ENCODE data around the gene FRYL. TPM values are rescaled to one million over a fixed set of nuclear protein-coding genes. Genes with fewer than 3 reads are reported as not detected.
A peak's percentile ranks its signal among the peaks of the same experiment; 100 is the strongest.

Gene FRYL
- total RNA-seq, 4 donors from 2014 or later = 14.5 to 43.7 (median 20.1) TPM

DNA sequence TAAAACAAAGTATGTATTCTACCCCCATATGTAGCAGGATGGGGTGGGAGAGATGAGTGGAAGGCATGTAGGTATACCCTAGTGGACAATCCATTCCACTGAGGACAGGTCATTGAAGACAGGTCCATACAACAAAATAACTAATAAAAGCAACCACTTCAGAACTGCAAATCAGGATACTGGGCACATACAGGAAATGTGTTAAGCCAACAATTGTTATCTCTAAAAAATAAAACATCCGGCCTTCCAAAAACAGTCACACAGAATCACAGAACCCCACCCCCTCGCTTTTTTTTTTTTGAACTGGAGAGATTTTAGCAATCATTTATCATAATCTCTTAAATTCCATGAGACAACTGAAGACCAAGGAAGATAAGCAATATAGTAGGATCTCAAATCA lies 112.9 kb downstream of the FRYL start:
- H3K27me3 ChIP-seq = no peaks in the 10 kb centered on the region
- peak overlapping the region in 3 of 4 donors; percentile 53 to 77 (median 73) for H3K27ac ChIP-seq
- H3K36me3 ChIP-seq = no peaks in the 10 kb centered on the region
- intact Hi-C loops (cut with DNase I; ENCODE audit: low total_unique reads) = loop anchor here (5.0 kb wide), 1 partner anchor 110 kb away; no protein-coding TSS in a partner anchor
- in situ Hi-C loops (cut with MboI; ENCODE audit: low sequenced_read_pairs in 4 of 4) = no loop called here
- peaks cover 37 to 42% of the 10 kb centered on the region in 2 donors for H3K4me1 ChIP-seq
- H3K4me3 ChIP-seq = no peak overlapping the region
- no peaks in the 10 kb centered on the region for H3K9me3 ChIP-seq
- TF ChIP-seq POLR2A (IDR thresholded peaks at IDR 0.05) = no peak
- DNase-seq (no peak), ATAC-seq (no peak)

DNA sequence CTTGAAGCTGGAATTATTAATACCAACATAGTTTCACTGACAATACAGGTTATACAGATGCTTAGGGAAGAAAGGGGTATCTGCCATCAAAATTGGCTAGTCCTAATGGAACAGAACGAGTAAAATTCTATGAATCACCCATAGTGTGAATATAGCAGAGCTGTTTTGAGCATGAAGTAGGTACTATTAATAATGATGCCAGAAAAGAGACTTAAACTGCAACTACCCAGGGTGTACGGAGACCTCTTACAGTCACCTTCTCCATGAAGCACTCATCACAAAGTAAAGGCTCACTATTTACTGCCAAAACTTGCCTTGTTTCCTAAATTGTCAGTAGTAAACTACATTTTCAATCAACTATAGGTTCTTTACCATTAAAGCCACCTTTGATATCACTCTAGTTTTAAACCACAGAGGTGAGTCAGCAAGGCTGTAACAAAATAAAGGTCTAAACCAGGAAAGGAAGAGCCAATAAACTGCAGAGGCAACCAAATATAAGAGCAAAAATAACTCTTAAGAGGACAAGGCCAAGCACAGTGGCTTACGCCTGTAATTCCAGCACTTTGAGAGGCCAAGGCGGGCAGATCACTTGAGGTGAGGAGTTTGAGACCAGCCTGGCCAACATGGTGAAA lies 114.4 kb downstream of the FRYL start:
- intact Hi-C loops (cut with DNase I; ENCODE audit: low total_unique reads) = loop anchor here (5.0 kb wide), 1 partner anchor 112 kb away; no protein-coding TSS in a partner anchor
- H3K4me1 ChIP-seq = peaks cover 37 to 42% of the 10 kb centered on the region in 2 donors

GRCh38 chr4:48664938-48665337 lies 115.1 kb downstream of the FRYL start:
- TF ChIP-seq CTCF (IDR thresholded peaks at IDR 0.05 in 4 of 5, conservative IDR thresholded peaks at IDR 0.05 in 1 of 5) (no peak), POLR2A (IDR thresholded peaks at IDR 0.05) (no peak)
- in situ Hi-C loops (cut with MboI; ENCODE audit: low sequenced_read_pairs in 4 of 4) (no loop called here), intact Hi-C loops (cut with DNase I; ENCODE audit: low total_unique reads) (loop anchor here (5.0 kb wide), 1 partner anchor 112 kb away; no protein-coding TSS in a partner anchor)
- Histone ChIP-seq H3K4me1 (peaks cover 37 to 42% of the 10 kb centered on the region in 2 donors), H3K4me3 (no peak overlapping the region), H3K9me3 (no peaks in the 10 kb centered on the region), H3K27ac (peak overlapping the region in 2 of 4 donors; percentile 1 to 39), H3K36me3 (no peaks in the 10 kb centered on the region), H3K27me3 (no peaks in the 10 kb centered on the region)
- ATAC-seq (no peak), DNase-seq (no peak)

More for the DNA sequence above, 114.4 kb downstream of the FRYL start:
- Histone ChIP-seq H3K36me3 (no peaks in the 10 kb centered on the region), H3K4me3 (no peak overlapping the region), H3K27me3 (no peaks in the 10 kb centered on the region), H3K9me3 (no peaks in the 10 kb centered on the region), H3K27ac (peak overlapping the region; percentile 1 to 47 (median 20))
- in situ Hi-C loops (cut with MboI; ENCODE audit: low sequenced_read_pairs in 4 of 4) = no loop called here
- DNase-seq (no peak), ATAC-seq (no peak)
- TF ChIP-seq CTCF (IDR thresholded peaks at IDR 0.05 in 4 of 5, conservative IDR thresholded peaks at IDR 0.05 in 1 of 5) (no peak), POLR2A (IDR thresholded peaks at IDR 0.05) (no peak)

- Histone ChIP-seq H3K27me3 (no peaks in the 10 kb centered on the region), H3K4me3 (no peak overlapping the region), H3K36me3 (no peaks in the 10 kb centered on the region), H3K27ac (no peak overlapping the region), H3K9me3 (no peaks in the 10 kb centered on the region), H3K4me1 (peaks cover 20 to 24% of the 10 kb centered on the region in 2 donors)
- TF ChIP-seq POLR2A (IDR thresholded peaks at IDR 0.05) (no peak), CTCF (IDR thresholded peaks at IDR 0.05 in 4 of 5, conservative IDR thresholded peaks at IDR 0.05 in 1 of 5) (no peak)
- ATAC-seq = no peak
- intact Hi-C loops (cut with DNase I; ENCODE audit: low total_unique reads) = no loop called here
- in situ Hi-C loops (cut with MboI; ENCODE audit: low sequenced_read_pairs in 4 of 4) = no loop called here
- no peak for DNase-seq
These were observed 118.7 kb downstream of the FRYL start for GRCh38 chr4:48661391-48661790.

DNA sequence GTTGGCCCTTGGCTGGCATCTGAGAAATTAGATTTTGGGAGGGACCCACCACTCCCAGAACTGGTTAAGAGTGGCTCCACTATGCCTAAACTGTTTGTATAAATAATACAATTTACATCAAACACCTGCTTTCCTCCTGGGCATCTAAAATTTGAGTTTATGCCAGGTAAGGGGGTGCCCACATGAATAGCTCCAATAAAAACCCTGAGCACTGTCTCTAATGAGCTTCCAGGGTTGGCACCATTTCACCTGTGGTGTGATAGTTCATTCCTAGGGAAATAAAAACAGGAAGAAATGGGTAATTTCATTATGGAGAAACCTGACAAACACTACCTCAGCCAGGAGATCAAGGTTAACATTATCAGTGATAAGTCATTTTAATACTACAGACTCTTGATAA lies 119.7 kb downstream of the FRYL start:
- no peak for DNase-seq
- H3K27me3 ChIP-seq = no peaks in the 10 kb centered on the region
- H3K4me1 ChIP-seq = peaks cover 13 to 17% of the 10 kb centered on the region in 2 donors
- ATAC-seq = no peak
- no peak overlapping the region for H3K27ac ChIP-seq
- no peak overlapping the region for H3K4me3 ChIP-seq
- intact Hi-C loops (cut with DNase I; ENCODE audit: low total_unique reads) = no loop called here
- TF ChIP-seq POLR2A (IDR thresholded peaks at IDR 0.05) = no peak
- no peak for TF ChIP-seq CTCF (IDR thresholded peaks at IDR 0.05 in 4 of 5, conservative IDR thresholded peaks at IDR 0.05 in 1 of 5)
- no peaks in the 10 kb centered on the region for H3K36me3 ChIP-seq
- in situ Hi-C loops (cut with MboI; ENCODE audit: low sequenced_read_pairs in 4 of 4) = no loop called here
- H3K9me3 ChIP-seq = no peaks in the 10 kb centered on the region
